Endothelial cell of umbilical vein (primary cell): ENCODE results near the gene GOLIM4. TPM values are rescaled to one million over a fixed set of nuclear protein-coding genes. Genes with fewer than 3 reads are reported as not detected.

Experiments
- BruUV-seq: library from RNA; stranded (reverse); fragments of 400-500 nt; replicated peaks from 2 replicates; lab custom pipeline; 2021; lab: Mats Ljungman, UMichigan
- CTCF ChIA-PET: fragments of 300-600, 350-600 bp; sonication (Branson Sonifier 250); formaldehyde crosslinking; loops from one replicate; lab custom pipeline; 2021; ENCODE audit warnings: antibody characterized with exemption, inconsistent platforms; lab: Charles Lee
- POLR2A ChIA-PET: fragments of 300-600, 350-600 bp; sonication (Branson Sonifier 250); formaldehyde crosslinking; loops from one replicate; lab custom pipeline; 2021; ENCODE audit warnings: antibody characterized with exemption, inconsistent platforms; lab: Charles Lee
- DNase-seq: peaks from one replicate; pipeline ENCODE4 v3.0.0-alpha.2; 2011; ENCODE audit warnings: low read depth, low spot score
- FAIRE-seq: peaks from 2 replicates; lab custom pipeline; 2011; peaks lifted over from hg19 to GRCh38; lab: Jason Lieb, UNC
- H2AFZ ChIP-seq: 2 replicates; pipeline ENCODE4 v1.6.0; 2012; ENCODE audit warnings: low read depth, low read length, control low read depth, inconsistent platforms
- H3K27ac ChIP-seq: 2 replicates; pipeline ENCODE4 v1.5.1; 2011; ENCODE audit warnings: low read depth, mild to moderate bottlenecking, control low read depth, low read length, moderate library complexity; ENCODE audit not compliant: insufficient read depth
- H3K27me3 ChIP-seq, 2 experiments: 2 replicates each; pipeline versions ENCODE4 v1.6.0 to v1.6.1; 2011; ENCODE audit warnings: low read length in 2 of 2, mixed read lengths in 1 of 2; ENCODE audit not compliant: control insufficient read depth in 2 of 2, insufficient read depth in 2 of 2
- H3K36me3 ChIP-seq, 2 experiments: 2 replicates in 1 of 2; 3 replicates in 1 of 2; pipeline ENCODE4 v1.5.1; 2011; ENCODE audit warnings: low read length in 2 of 2, mild to moderate bottlenecking in 1 of 2, moderate library complexity in 1 of 2; ENCODE audit not compliant: control insufficient read depth in 2 of 2, insufficient read depth in 2 of 2; ENCODE audit errors: extremely low read depth in 1 of 2
- H3K4me1 ChIP-seq: 3 replicates; pipeline ENCODE4 v1.5.1; 2011; ENCODE audit warnings: mild to moderate bottlenecking, low read length; ENCODE audit not compliant: control insufficient read depth, insufficient read depth; ENCODE audit errors: extremely low read depth
- H3K4me2 ChIP-seq: 2 replicates; pipeline ENCODE4 v1.6.1; 2011; ENCODE audit warnings: low read length, control low read depth, mixed read lengths; ENCODE audit not compliant: insufficient read depth
- H3K4me3 ChIP-seq, 3 experiments: fragments of 200-600 bp in 1 of 3; sonication (generic), shearing (Covaris generic) in 1 of 3; replicated peaks in 1 of 3; 2 replicates each; pipeline ENCODE4 v1.5.1; 2011 to 2016; ENCODE audit warnings: control low read depth in 3 of 3, low read length in 3 of 3, mild to moderate bottlenecking in 2 of 3, inconsistent platforms in 1 of 3, low read depth in 1 of 3, moderate library complexity in 1 of 3; ENCODE audit not compliant: insufficient read depth in 1 of 3
- H3K79me2 ChIP-seq: 2 replicates; pipeline ENCODE4 v1.6.0; 2012; ENCODE audit warnings: low read length, inconsistent platforms; ENCODE audit not compliant: control insufficient read depth, insufficient read depth
- H3K9ac ChIP-seq: replicated peaks from 2 replicates; pipeline ENCODE3; 2011; ENCODE audit warnings: low read length, control low read depth; ENCODE audit not compliant: insufficient read depth; ENCODE audit errors: extremely low read depth
- H3K9me1 ChIP-seq: replicated peaks from 3 replicates; pipeline ENCODE4 v1.6.0; 2011; ENCODE audit warnings: mild to moderate bottlenecking, low read length; ENCODE audit not compliant: control insufficient read depth, insufficient read depth; ENCODE audit errors: extremely low read depth
- H3K9me3 ChIP-seq: replicated peaks from 2 replicates; pipeline ENCODE4 v1.5.1; 2012; ENCODE audit warnings: low read length, inconsistent platforms; ENCODE audit not compliant: control insufficient read depth, insufficient read depth
- H4K20me1 ChIP-seq: replicated peaks from 2 replicates; pipeline ENCODE3; 2011; ENCODE audit warnings: mild to moderate bottlenecking, low read length; ENCODE audit not compliant: control insufficient read depth, insufficient read depth; ENCODE audit errors: extremely low read depth
- EZH2 ChIP-seq: IDR thresholded peaks from 2 replicates; pipeline ENCODE4 v1.6.1; 2012; ENCODE audit warnings: borderline replicate concordance, low read depth, mild to moderate bottlenecking, moderate library complexity, low read length, inconsistent platforms; ENCODE audit not compliant: severe bottlenecking
- JUN ChIP-seq: IDR thresholded peaks from 2 replicates; pipeline ENCODE4 v1.6.1; 2011; ENCODE audit warnings: borderline replicate concordance, low read depth; ENCODE audit not compliant: insufficient read length, insufficient read depth
- POLR2A ChIP-seq: IDR thresholded peaks from 2 replicates; pipeline ENCODE4 v1.6.1; 2012; ENCODE audit warnings: low read depth, mild to moderate bottlenecking, control low read depth, low read length
- dilution Hi-C: fragments of 300-500 bp; cut with MboI; formaldehyde crosslinking; loops from one replicate; pipeline ENCODE4 v1.15.0; 2019; ENCODE audit warnings: low sequenced_read_pairs; ENCODE audit not compliant: extremely low pct_ligation_motif_present
- intact Hi-C: fragments of 100-400 bp; cut with micrococcal nuclease; formaldehyde crosslinking; loops from one replicate; pipeline ENCODE4 v1.10.0; 2022
- polyA plus RNA-seq, 4 experiments: library from polyadenylated mRNA; depleted of rRNA in 3 of 4; stranded (reverse) in 3 of 4; unstranded in 1 of 4; fragments of >200 nt; gene quantifications; 2 replicates each; pipeline versions ENCODE4 v1.2.1 to v1.2.3, GENCODE V29; 2011 to 2012; ENCODE audit warnings: missing spikeins in 1 of 4
- total RNA-seq: library from RNA; stranded (reverse); gene quantifications from 2 replicates; pipeline ENCODE4 v1.2.3, GENCODE V29; 2021
- TF ChIP-seq, protein P1 (sequence below), 2 donors: IDR thresholded peaks; 1 replicate in 1 of 2; 2 replicates in 1 of 2; pipeline ENCODE4 v1.5.1; 2011; ENCODE audit warnings: low read length in 2 of 2, mild to moderate bottlenecking in 2 of 2, moderate library complexity in 2 of 2, control low read depth in 1 of 2, inconsistent platforms in 1 of 2, low read depth in 1 of 2; ENCODE audit not compliant: insufficient read depth in 1 of 2; ENCODE audit errors: extremely low read depth in 1 of 2
- TF ChIP-seq, protein P2 (sequence below): IDR thresholded peaks from 2 replicates; pipeline ENCODE4 v1.6.1; 2011; ENCODE audit not compliant: insufficient read depth, insufficient read length

The GOLIM4 gene
- total and polyA plus RNA-seq, 2 donors (not counting 3 experiments of a cell fraction or from before 2014, with no cell fraction given): 11.7 to 40.8 TPM

DNA sequence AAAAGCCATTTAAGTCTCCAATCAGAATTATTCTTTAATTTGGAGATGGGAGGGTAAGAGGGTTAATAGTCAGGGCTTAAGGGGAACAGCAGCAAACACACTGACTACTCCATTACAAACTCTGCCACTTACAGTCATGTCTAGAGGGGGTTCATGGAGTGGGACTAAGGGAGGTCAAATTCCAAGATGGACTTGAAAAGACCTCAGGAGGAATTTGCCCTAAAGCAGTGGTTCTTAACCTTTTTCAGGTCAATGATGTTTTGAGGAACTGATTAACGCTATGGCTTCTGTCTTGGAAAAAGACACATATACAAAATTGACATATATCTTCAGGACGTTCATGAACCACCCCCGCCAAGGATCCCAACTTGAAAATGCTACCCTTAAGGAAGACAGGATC, 13.9 kb downstream of the GOLIM4 start:
- dilution Hi-C loops (no loop called here), intact Hi-C loops (no loop called here)
- ChIA-PET POLR2A (no interaction called here), CTCF (interaction anchor here (2.4 kb wide), 2 partner anchors 34 to 41 kb away, joined by 6 to 8 read pairs; no protein-coding TSS in a partner anchor)
- H3K27me3 ChIP-seq: no peaks in the 10 kb centered on the region
- no TSS peak for BruUV-seq
- H4K20me1 ChIP-seq: peaks cover 7% of the 10 kb centered on the region
- no peak for DNase-seq
- H3K4me3 ChIP-seq: no peak overlapping the region
- H3K4me1 ChIP-seq: peaks cover 16% of the 10 kb centered on the region
- no peak overlapping the region for H2AFZ ChIP-seq
- no peak overlapping the region for H3K9ac ChIP-seq
- H3K9me3 ChIP-seq: no peaks in the 10 kb centered on the region
- TF ChIP-seq EZH2: no peak
- TF ChIP-seq, protein P1, sequence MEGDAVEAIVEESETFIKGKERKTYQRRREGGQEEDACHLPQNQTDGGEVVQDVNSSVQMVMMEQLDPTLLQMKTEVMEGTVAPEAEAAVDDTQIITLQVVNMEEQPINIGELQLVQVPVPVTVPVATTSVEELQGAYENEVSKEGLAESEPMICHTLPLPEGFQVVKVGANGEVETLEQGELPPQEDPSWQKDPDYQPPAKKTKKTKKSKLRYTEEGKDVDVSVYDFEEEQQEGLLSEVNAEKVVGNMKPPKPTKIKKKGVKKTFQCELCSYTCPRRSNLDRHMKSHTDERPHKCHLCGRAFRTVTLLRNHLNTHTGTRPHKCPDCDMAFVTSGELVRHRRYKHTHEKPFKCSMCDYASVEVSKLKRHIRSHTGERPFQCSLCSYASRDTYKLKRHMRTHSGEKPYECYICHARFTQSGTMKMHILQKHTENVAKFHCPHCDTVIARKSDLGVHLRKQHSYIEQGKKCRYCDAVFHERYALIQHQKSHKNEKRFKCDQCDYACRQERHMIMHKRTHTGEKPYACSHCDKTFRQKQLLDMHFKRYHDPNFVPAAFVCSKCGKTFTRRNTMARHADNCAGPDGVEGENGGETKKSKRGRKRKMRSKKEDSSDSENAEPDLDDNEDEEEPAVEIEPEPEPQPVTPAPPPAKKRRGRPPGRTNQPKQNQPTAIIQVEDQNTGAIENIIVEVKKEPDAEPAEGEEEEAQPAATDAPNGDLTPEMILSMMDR (IDR thresholded peaks at IDR 0.05; ENCODE audit: extremely low read depth in 1 of 2, insufficient read depth in 1 of 2, low read depth in 1 of 2, low read length in 2 of 2): no peak
- no peak for TF ChIP-seq POLR2A
- TF ChIP-seq, protein P2, sequence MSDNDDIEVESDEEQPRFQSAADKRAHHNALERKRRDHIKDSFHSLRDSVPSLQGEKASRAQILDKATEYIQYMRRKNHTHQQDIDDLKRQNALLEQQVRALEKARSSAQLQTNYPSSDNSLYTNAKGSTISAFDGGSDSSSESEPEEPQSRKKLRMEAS: no peak
- TF ChIP-seq JUN: no peak
- no peaks in the 10 kb centered on the region for H3K36me3 ChIP-seq
- H3K79me2 ChIP-seq: peaks cover 45% of the 10 kb centered on the region
- peaks cover 2% of the 10 kb centered on the region for H3K9me1 ChIP-seq
- no peak overlapping the region for H3K4me2 ChIP-seq
- no peak for FAIRE-seq
- H3K27ac ChIP-seq: no peak overlapping the region
